Measurements from ENCODE around the gene CENPE. TPM values are rescaled to one million over a fixed set of nuclear protein-coding genes. Genes with fewer than 3 reads are reported as not detected.

Gene CENPE
- polyA plus RNA-seq, 2 donors = 2.0 to 2.3 TPM

GRCh38 chr4:103144926-103145325 lies 53.2 kb downstream of the CENPE start:
- no peak overlapping the region for H3K27ac ChIP-seq (ENCODE audit: low read depth in 2 of 2, low read length in 1 of 2)
- 95 to 97% methylated on average over 4 of the region's 4 CpGs for WGBS, 2 donors
- H3K27me3 ChIP-seq (ENCODE audit: control insufficient read depth in 1 of 2, insufficient read depth in 2 of 2, low read length in 2 of 2) = no peaks in the 10 kb centered on the region
- H3K36me3 ChIP-seq (ENCODE audit: control insufficient read depth in 2 of 2, insufficient read depth in 2 of 2, low read length in 1 of 2) = no peaks in the 10 kb centered on the region
- no peaks in the 10 kb centered on the region for H3K4me1 ChIP-seq (ENCODE audit: control insufficient read depth in 2 of 2, insufficient read depth in 2 of 2, low read length in 1 of 2)
- H3K4me3 ChIP-seq (ENCODE audit: low read depth in 1 of 2, low read length in 2 of 2) = no peak overlapping the region
- H3K9me3 ChIP-seq (ENCODE audit: control insufficient read depth in 2 of 2, insufficient read depth in 1 of 2, low read depth in 1 of 2, low read length in 1 of 2) = no peaks in the 10 kb centered on the region

GRCh38 chr4:103137446-103137827 lies 60.7 kb downstream of the CENPE start:
- H3K27me3 ChIP-seq (ENCODE audit: control insufficient read depth in 1 of 2, insufficient read depth in 2 of 2, low read length in 2 of 2) = no peaks in the 10 kb centered on the region
- no peaks in the 10 kb centered on the region for H3K9me3 ChIP-seq (ENCODE audit: control insufficient read depth in 2 of 2, insufficient read depth in 1 of 2, low read depth in 1 of 2, low read length in 1 of 2)
- no peak overlapping the region for H3K27ac ChIP-seq (ENCODE audit: low read depth in 2 of 2, low read length in 1 of 2)
- H3K4me1 ChIP-seq (ENCODE audit: control insufficient read depth in 2 of 2, insufficient read depth in 2 of 2, low read length in 1 of 2) = no peaks in the 10 kb centered on the region
- no peak overlapping the region for H3K4me3 ChIP-seq (ENCODE audit: low read depth in 1 of 2, low read length in 2 of 2)
- no peaks in the 10 kb centered on the region for H3K36me3 ChIP-seq (ENCODE audit: control insufficient read depth in 2 of 2, insufficient read depth in 2 of 2, low read length in 1 of 2)
- 78 to 93% methylated on average over 1 of the region's 1 CpG for WGBS, 2 donors

- Histone ChIP-seq H3K27me3 (ENCODE audit: control insufficient read depth in 1 of 2, insufficient read depth in 2 of 2, low read length in 2 of 2) (no peaks in the 10 kb centered on the region), H3K27ac (ENCODE audit: low read depth in 2 of 2, low read length in 1 of 2) (no peak overlapping the region), H3K4me3 (ENCODE audit: low read depth in 1 of 2, low read length in 2 of 2) (no peak overlapping the region), H3K9me3 (ENCODE audit: control insufficient read depth in 2 of 2, insufficient read depth in 1 of 2, low read depth in 1 of 2, low read length in 1 of 2) (no peaks in the 10 kb centered on the region), H3K4me1 (ENCODE audit: control insufficient read depth in 2 of 2, insufficient read depth in 2 of 2, low read length in 1 of 2) (no peaks in the 10 kb centered on the region), H3K36me3 (ENCODE audit: control insufficient read depth in 2 of 2, insufficient read depth in 2 of 2, low read length in 1 of 2) (no peaks in the 10 kb centered on the region)
- WGBS, 2 donors = 57 to 76% methylated on average over 1 of the region's 1 CpG
Observed at GRCh38 chr4:103136671-103137445, 61.3 kb downstream of the CENPE start.

- Histone ChIP-seq H3K4me1 (ENCODE audit: control insufficient read depth in 2 of 2, insufficient read depth in 2 of 2, low read length in 1 of 2) (no peaks in the 10 kb centered on the region), H3K4me3 (ENCODE audit: low read depth in 1 of 2, low read length in 2 of 2) (no peak overlapping the region), H3K27me3 (ENCODE audit: control insufficient read depth in 1 of 2, insufficient read depth in 2 of 2, low read length in 2 of 2) (no peaks in the 10 kb centered on the region), H3K36me3 (ENCODE audit: control insufficient read depth in 2 of 2, insufficient read depth in 2 of 2, low read length in 1 of 2) (no peaks in the 10 kb centered on the region), H3K27ac (ENCODE audit: low read depth in 2 of 2, low read length in 1 of 2) (no peak overlapping the region), H3K9me3 (ENCODE audit: control insufficient read depth in 2 of 2, insufficient read depth in 1 of 2, low read depth in 1 of 2, low read length in 1 of 2) (no peaks in the 10 kb centered on the region)
- 91 to 99% methylated on average over 8 of the region's 8 CpGs for WGBS, 2 donors
Observed at GRCh38 chr4:103129174-103129573, 69.0 kb downstream of the CENPE start.

- Histone ChIP-seq H3K27ac (ENCODE audit: low read depth in 2 of 2, low read length in 1 of 2) (no peak overlapping the region), H3K4me1 (ENCODE audit: control insufficient read depth in 2 of 2, insufficient read depth in 2 of 2, low read length in 1 of 2) (no peaks in the 10 kb centered on the region), H3K27me3 (ENCODE audit: control insufficient read depth in 1 of 2, insufficient read depth in 2 of 2, low read length in 2 of 2) (no peaks in the 10 kb centered on the region), H3K36me3 (ENCODE audit: control insufficient read depth in 2 of 2, insufficient read depth in 2 of 2, low read length in 1 of 2) (no peaks in the 10 kb centered on the region), H3K9me3 (ENCODE audit: control insufficient read depth in 2 of 2, insufficient read depth in 1 of 2, low read depth in 1 of 2, low read length in 1 of 2) (no peaks in the 10 kb centered on the region), H3K4me3 (ENCODE audit: low read depth in 1 of 2, low read length in 2 of 2) (no peak overlapping the region)
- WGBS, 2 donors = 98 to 99% methylated on average over 3 of the region's 3 CpGs
Observed at GRCh38 chr4:103126126-103126525, 72.0 kb downstream of the CENPE start.

GRCh38 chr4:103123114-103123513 lies 75.0 kb downstream of the CENPE start:
- H3K27me3 ChIP-seq (ENCODE audit: control insufficient read depth in 1 of 2, insufficient read depth in 2 of 2, low read length in 2 of 2) = no peaks in the 10 kb centered on the region
- no peaks in the 10 kb centered on the region for H3K36me3 ChIP-seq (ENCODE audit: control insufficient read depth in 2 of 2, insufficient read depth in 2 of 2, low read length in 1 of 2)
- H3K27ac ChIP-seq (ENCODE audit: low read depth in 2 of 2, low read length in 1 of 2) = no peak overlapping the region
- H3K9me3 ChIP-seq (ENCODE audit: control insufficient read depth in 2 of 2, insufficient read depth in 1 of 2, low read depth in 1 of 2, low read length in 1 of 2) = no peaks in the 10 kb centered on the region
- no peak overlapping the region for H3K4me3 ChIP-seq (ENCODE audit: low read depth in 1 of 2, low read length in 2 of 2)
- WGBS, 2 donors = 71 to 96% methylated on average over 3 of the region's 3 CpGs
- no peaks in the 10 kb centered on the region for H3K4me1 ChIP-seq (ENCODE audit: control insufficient read depth in 2 of 2, insufficient read depth in 2 of 2, low read length in 1 of 2)

GRCh38 chr4:103118166-103118565 lies 80.0 kb downstream of the CENPE start:
- WGBS, 2 donors = 65 to 74% methylated on average over 1 of the region's 1 CpG
- Histone ChIP-seq H3K4me3 (ENCODE audit: low read depth in 1 of 2, low read length in 2 of 2) (no peak overlapping the region), H3K9me3 (ENCODE audit: control insufficient read depth in 2 of 2, insufficient read depth in 1 of 2, low read depth in 1 of 2, low read length in 1 of 2) (no peaks in the 10 kb centered on the region), H3K27ac (ENCODE audit: low read depth in 2 of 2, low read length in 1 of 2) (no peak overlapping the region), H3K36me3 (ENCODE audit: control insufficient read depth in 2 of 2, insufficient read depth in 2 of 2, low read length in 1 of 2) (no peaks in the 10 kb centered on the region), H3K4me1 (ENCODE audit: control insufficient read depth in 2 of 2, insufficient read depth in 2 of 2, low read length in 1 of 2) (no peaks in the 10 kb centered on the region), H3K27me3 (ENCODE audit: control insufficient read depth in 1 of 2, insufficient read depth in 2 of 2, low read length in 2 of 2) (no peaks in the 10 kb centered on the region)

GRCh38 chr4:103111598-103111997 lies 86.5 kb downstream of the CENPE start:
- no peaks in the 10 kb centered on the region for H3K36me3 ChIP-seq (ENCODE audit: control insufficient read depth in 2 of 2, insufficient read depth in 2 of 2, low read length in 1 of 2)
- no peaks in the 10 kb centered on the region for H3K9me3 ChIP-seq (ENCODE audit: control insufficient read depth in 2 of 2, insufficient read depth in 1 of 2, low read depth in 1 of 2, low read length in 1 of 2)
- no peak overlapping the region for H3K27ac ChIP-seq (ENCODE audit: low read depth in 2 of 2, low read length in 1 of 2)
- H3K4me3 ChIP-seq (ENCODE audit: low read depth in 1 of 2, low read length in 2 of 2) = no peak overlapping the region
- H3K4me1 ChIP-seq (ENCODE audit: control insufficient read depth in 2 of 2, insufficient read depth in 2 of 2, low read length in 1 of 2) = no peaks in the 10 kb centered on the region
- H3K27me3 ChIP-seq (ENCODE audit: control insufficient read depth in 1 of 2, insufficient read depth in 2 of 2, low read length in 2 of 2) = no peaks in the 10 kb centered on the region
- 77 to 96% methylated on average over 4 of the region's 4 CpGs for WGBS, 2 donors

- 86 to 93% methylated on average over 4 of the region's 4 CpGs for WGBS, 2 donors
- H3K36me3 ChIP-seq (ENCODE audit: control insufficient read depth in 2 of 2, insufficient read depth in 2 of 2, low read length in 1 of 2) = no peaks in the 10 kb centered on the region
- no peaks in the 10 kb centered on the region for H3K9me3 ChIP-seq (ENCODE audit: control insufficient read depth in 2 of 2, insufficient read depth in 1 of 2, low read depth in 1 of 2, low read length in 1 of 2)
- no peak overlapping the region for H3K27ac ChIP-seq (ENCODE audit: low read depth in 2 of 2, low read length in 1 of 2)
- no peak overlapping the region for H3K4me3 ChIP-seq (ENCODE audit: low read depth in 1 of 2, low read length in 2 of 2)
- no peaks in the 10 kb centered on the region for H3K4me1 ChIP-seq (ENCODE audit: control insufficient read depth in 2 of 2, insufficient read depth in 2 of 2, low read length in 1 of 2)
- no peaks in the 10 kb centered on the region for H3K27me3 ChIP-seq (ENCODE audit: control insufficient read depth in 1 of 2, insufficient read depth in 2 of 2, low read length in 2 of 2)
Observed at GRCh38 chr4:103108542-103108941, 89.6 kb downstream of the CENPE start.
